ENCODE data around the gene HDGFL3. TPM values are rescaled to one million over a fixed set of nuclear protein-coding genes. Genes with fewer than 3 reads are reported as not detected.
A peak's percentile ranks its signal among the peaks of the same experiment; 100 is the strongest.
"Not testable (repeated sequence)": the region's sequence is repeated elsewhere in the genome, so short reads cannot be mapped to it uniquely, and the experiment has no call there.

The HDGFL3 gene
- total RNA-seq, 1 donor from 2014 or later: 61.2 TPM

DNA sequence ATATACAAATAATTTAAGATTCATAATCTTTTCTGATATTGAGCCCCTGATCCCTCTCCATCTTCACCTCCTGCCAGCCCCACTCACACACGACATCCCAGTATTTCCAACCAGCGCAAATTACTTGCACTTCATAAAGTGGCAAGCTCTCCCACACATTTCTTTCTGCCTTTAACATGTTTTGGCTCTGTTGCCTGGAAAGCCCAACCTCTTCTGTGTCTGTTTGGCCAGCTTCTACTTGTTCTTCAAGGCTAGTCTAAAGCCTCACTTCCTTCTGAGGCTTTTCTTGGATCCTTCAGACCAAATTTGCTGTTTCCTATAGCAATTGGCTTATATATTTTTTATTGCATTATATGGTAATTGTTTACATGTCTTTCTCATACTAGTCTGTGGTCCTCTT, 105.3 kb downstream of the HDGFL3 start:
- DNase-seq (ENCODE audit: low read depth): no peak

DNA sequence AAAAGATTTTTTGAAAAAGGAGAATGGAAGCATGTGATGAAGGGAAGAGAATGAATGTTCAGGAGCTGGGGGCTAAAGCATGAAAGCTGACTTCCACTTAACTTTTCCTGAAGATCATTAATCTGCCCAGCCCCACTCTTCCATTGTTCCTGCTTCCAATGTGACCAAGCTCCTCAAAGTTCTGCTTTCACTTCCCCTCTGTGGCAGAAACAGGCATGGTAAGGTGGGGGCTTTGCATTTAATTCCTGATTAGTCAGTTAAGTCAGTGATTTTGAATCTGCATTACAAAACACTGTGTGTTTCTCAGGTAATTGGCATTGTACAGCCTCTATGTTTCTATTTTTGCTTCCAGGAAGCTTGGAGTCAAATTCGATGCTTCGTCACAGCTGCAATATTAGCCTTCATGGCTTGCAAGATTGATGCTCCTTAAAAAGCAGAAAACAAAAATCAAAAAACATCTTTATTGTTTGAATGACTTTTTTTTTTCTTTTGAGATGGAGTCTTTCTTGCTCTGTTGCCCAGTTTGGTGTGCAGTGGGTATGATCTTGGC, 107.5 kb downstream of the HDGFL3 start:
- DNase-seq (ENCODE audit: low read depth): peak; percentile 32

DNA sequence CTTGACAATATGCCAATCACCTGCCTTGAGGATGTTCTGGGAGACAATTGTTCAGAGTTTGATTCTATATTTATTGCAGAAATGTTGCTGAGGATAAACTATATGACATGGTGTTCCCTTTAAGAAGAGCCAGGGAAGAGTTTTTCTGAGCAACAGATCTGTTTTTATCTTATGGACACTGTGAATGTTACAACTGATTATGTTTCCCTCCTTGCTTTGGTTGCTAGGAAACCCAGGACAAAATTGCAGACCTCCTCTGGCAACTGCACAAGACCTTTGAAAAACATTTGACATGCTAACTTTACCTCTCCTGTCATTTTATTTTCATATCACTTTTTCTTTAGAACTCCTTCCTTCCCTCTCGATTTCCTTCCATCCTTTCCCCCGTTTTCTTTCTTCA, 108.3 kb downstream of the HDGFL3 start:
- no peak for DNase-seq (ENCODE audit: low read depth)

DNA sequence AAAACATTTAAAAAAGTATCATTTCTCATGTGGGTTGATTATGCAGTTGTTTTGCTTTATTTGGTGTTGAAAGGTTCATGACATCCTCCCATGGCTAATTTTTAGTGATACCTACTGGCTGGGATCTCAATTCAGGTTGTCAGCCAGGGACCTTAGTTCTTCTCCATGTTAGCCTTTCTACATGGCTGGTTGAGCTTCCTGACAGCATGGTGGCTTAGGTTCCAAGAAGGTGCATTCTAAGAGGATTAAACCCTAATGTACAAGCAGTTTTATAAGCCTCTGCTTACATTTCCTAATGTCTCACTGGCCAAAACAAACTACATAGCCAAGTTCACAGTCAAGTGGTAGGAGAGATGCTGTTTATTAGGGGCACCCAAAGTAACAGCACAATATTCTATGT, 109.5 kb downstream of the HDGFL3 start:
- DNase-seq (ENCODE audit: low read depth): no peak

GRCh38 chr15:83094583-83094982, 113.0 kb downstream of the HDGFL3 start:
- DNase-seq (ENCODE audit: low read depth): no peak

DNA sequence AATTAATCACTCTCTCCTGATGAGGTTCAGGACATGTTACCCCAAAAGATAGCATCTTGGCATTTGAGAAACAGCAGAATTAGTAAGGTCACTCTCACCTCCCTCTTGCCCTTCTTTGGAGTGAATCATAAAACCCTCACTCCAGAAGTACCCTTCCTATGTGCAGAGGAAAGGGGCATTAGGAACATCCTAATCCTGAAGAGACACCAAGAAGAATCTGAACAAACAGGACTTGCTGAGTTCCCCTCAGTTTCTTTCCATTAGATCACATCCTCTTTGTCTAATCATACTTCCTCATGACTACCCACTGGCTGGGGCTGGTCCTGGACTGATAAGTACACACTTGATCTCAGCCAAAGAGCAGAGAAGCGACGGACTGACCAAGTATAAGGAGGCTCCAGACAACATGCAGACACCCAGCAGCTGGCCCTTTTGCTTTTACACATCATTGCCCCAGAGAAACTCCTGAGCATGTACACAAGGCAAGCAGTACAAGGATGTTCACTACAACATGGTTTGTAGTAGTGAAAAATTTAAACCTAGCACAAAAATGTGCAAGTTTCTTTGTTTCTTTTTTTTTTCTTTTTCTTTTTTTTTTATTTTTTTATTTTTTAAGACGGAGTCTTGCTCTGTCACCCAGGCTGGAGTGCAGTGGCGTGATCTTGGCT, 115.2 kb downstream of the HDGFL3 start:
- no peak for DNase-seq (ENCODE audit: low read depth)

DNA sequence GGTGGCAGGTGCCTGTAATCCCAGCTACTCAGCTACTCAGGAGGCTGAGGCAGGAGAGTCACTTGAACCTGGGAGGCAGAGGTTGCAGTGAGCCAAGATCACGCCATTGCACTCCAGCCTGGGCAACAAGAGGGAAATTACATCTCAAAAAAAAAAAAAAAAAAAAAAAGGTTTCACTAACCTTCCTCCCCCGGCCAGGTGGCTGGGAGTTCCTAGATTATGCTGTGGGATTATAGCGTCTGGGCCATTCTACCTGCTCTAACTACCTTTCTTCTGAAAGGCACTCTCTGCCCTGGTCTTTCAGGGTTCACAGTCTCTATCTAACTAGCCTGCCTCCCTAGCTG, 115.7 kb downstream of the HDGFL3 start:
- not testable (repeated sequence) for DNase-seq (ENCODE audit: low read depth)

GRCh38 chr15:83090465-83090864, 117.2 kb downstream of the HDGFL3 start:
- DNase-seq (ENCODE audit: low read depth): no peak

- DNase-seq (ENCODE audit: low read depth): no peak
Observed at GRCh38 chr15:83088876-83089275, 118.7 kb downstream of the HDGFL3 start.

DNA sequence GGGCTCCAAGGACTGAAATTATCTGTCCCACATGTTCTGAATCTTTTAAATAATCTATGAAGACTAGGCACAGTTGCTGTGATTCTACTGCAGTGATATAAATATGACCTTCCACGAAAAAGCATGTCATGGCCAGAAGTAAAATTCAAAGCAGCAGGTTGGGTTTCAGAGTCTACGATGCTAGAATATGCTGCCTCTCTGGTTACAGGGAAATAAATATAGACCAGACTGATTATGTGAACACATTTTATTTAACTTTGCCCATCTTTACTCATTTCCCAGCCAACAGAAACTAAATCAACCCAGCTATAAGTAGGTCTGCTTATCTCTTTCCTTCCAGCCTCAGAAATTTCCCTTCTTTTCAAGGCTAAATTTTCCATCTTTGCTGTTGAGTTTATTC, 120.0 kb downstream of the HDGFL3 start:
- no peak for DNase-seq (ENCODE audit: low read depth)

DNA sequence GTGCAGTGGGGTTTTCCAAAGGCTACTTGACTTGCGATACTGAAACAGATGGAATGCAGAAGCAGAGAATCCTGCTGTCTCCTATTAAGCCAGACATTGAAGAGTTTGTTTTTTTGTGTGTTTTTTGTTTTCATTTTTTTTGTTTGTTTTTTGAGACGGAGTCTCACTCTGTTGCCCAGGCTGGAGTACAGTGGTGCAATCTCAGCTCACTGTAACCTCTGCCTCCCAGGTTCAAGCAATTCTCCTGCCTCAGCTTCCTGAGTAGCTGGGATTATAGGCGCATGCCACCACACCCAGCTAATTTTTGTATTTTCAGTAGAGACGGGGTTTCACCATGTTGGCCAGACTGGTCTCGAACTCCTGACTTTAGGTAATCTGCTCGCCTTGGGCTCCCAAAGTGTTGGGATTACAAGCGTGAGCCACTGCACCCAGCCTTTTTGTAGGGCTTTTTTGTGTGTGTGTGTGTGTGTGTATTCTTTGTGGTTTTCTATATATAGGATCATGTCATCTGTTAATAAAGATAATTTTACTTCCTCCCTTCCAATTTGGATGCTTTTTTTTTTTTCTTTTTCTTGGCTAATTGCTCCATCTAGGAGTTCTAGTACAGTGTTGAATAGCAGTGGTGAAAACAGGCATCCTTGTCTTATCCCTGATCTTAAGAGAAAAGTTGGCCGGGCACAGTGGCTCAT, 121.6 kb downstream of the HDGFL3 start:
- DNase-seq (ENCODE audit: low read depth): not testable (repeated sequence)

DNA sequence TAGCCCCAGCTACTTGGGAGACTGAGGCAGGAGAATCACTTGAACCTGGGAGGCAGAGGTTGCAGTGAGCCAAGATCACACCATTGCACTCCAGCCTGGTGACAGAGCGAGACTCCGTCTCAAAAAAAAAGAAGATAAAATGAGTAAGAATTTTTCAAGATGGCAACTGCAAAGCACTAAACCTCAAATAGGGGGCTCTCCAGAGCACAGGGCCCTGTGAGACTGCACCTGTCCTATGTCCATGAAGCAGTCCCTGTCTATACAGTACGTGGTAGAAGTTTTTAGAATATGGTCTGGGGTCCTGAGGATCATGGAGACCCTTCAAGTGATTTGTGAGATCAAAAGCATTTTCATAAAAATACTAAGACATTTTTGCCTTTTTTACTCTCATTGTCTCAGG, 122.2 kb downstream of the HDGFL3 start:
- not testable (repeated sequence) for DNase-seq (ENCODE audit: low read depth)

DNA sequence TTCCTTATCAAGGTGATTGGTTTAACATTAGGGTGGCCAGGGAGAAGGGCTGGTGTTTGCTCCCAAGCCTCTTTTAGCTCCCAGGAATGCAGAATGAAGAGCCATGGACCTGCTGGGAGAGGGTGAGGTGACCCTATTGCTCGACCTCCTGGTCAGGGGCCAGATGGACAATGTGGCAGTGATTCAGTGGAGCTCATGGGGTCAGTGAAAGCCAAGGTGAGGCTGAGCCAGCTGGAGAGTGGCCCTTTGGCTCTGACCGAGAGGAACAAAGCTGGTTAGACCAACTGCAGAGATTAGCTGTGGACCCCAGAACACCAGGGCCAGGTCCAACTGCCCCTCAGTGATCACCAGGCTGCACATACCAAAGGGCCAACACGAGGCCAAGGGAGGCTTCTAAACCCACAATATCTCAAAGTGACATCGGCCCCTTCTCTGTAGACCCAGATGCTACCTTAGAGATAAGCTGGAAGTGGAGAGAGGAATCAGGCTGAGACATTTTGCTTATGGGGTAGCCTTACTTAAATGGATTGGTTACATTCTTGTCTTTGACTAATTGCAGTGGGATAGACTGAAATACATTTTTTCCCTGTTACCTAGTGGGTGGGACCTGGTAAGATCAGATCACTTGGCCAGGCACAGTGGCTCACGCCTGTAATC, 124.8 kb downstream of the HDGFL3 start:
- DNase-seq (ENCODE audit: low read depth): no peak

- no peak for DNase-seq (ENCODE audit: low read depth)
Observed at GRCh38 chr15:83081256-83082014, 126.2 kb downstream of the HDGFL3 start.

GRCh38 chr15:83078712-83079111, 128.9 kb downstream of the HDGFL3 start:
- DNase-seq (ENCODE audit: low read depth): no peak

Other genes starting within 250 kb of the HDGFL3 start
- 41.9 and 79.2 TPM in 2 replicates for gene RAMAC, start 221.6 kb downstream of the HDGFL3 start, total RNA-seq
- gene C15orf40, start 196.2 kb downstream of the HDGFL3 start, total RNA-seq: 3.5 and 5.8 TPM in 2 replicates
- 70.8 and 86.8 TPM in 2 replicates for gene BTBD1, start 140.6 kb downstream of the HDGFL3 start, total RNA-seq
- 0.52 TPM in 1 of 2 replicates, not detected in the other for gene TM6SF1, start 100.2 kb downstream of the HDGFL3 start, total RNA-seq
- gene BNC1, start 76.8 kb upstream of the HDGFL3 start, total RNA-seq: 18.4 and 26.7 TPM in 2 replicates
- 0.35 and 0.69 TPM in 2 replicates for gene SH3GL3, start 239.5 kb upstream of the HDGFL3 start, total RNA-seq